Measurements from ENCODE around the gene NR5A1.

DNA sequence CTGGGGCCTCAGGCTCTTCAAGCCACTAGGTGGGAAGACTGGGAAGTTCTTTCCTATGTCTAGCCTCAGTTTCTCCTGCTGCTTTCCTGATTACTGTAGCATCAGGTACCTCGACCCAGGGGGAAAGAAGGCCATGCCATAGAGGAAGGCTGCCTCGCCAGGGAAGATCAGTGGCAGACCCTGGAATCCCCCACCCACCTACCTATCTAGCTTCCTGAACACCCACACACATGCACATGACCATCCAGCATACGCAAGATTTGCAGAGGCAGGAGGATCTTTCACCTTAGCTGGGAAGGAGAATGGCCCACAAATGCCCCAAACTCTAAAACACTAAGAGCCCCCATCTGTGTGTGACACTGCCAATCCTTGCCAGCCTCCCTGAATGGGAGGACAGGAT, 8.0 kb downstream of the NR5A1 start:
- TF ChIP-seq EZH2 (IDR thresholded peaks at IDR 0.05; ENCODE audit: insufficient read depth, poor library complexity, severe bottlenecking) (no peak), EZH2phosphoT487 (IDR thresholded peaks at IDR 0.05; ENCODE audit: insufficient read depth, low read depth) (no peak)

All from GM23248 (cell line).